SK-N-MC (cell line): ENCODE measurements around the gene FZD1.

ENCODE experiments used
- EZH2 ChIP-seq: fragments of 200-600 bp; sonication (generic); IDR thresholded peaks from one replicate; pipeline ENCODE4 v1.6.1; 2017; ENCODE audit warnings: antibody characterized with exemption
- FOXP2 ChIP-seq: optimal IDR thresholded peaks from 2 replicates; pipeline ENCODE3; 2011; ENCODE audit warnings: mild to moderate bottlenecking, moderate library complexity; ENCODE audit not compliant: insufficient read depth; ENCODE audit errors: extremely low read length, control extremely low read depth
- POLR2AphosphoS5 ChIP-seq: IDR thresholded peaks from 2 replicates; pipeline ENCODE4 v1.6.1; 2012; ENCODE audit warnings: mild to moderate bottlenecking, low read depth, low read length, borderline replicate concordance

- TF ChIP-seq EZH2 (no peak), POLR2AphosphoS5 (no peak), FOXP2 (no peak)
Measured at GRCh38 chr7:91311839-91312238, 47.6 kb downstream of the FZD1 start.
